Stimulated activated CD4-positive, alpha-beta T cell treated with anti-CD3 and anti-CD28 coated beads, Interleukin-15, amount 100 ng/mL, for 1 hour (primary cell): ENCODE results near the gene TSPAN31.
A peak's percentile ranks its signal among the peaks of the same experiment; 100 is the strongest.
"Not testable (repeated sequence)": the region's sequence is repeated elsewhere in the genome, so short reads cannot be mapped to it uniquely, and the experiment has no call there.

ENCODE experiments used
- DNase-seq, 2 donors: peaks; one replicate each; pipeline ENCODE4 v3.0.0-alpha.2; 2020; ENCODE audit warnings: low read depth in 1 of 2, low spot score in 1 of 2

The TSPAN31 gene

GRCh38 chr12:57744777-57745484, at the start of gene TSPAN31:
TSS of gene TSPAN31 (plus strand) at chr12:57745039. CDS start at chr12:57745155, 116 bp downstream.
- DNase-seq: peak; percentile 83 to 84

GRCh38 chr12:57695770-57696432, 48.9 kb upstream of the TSPAN31 start:
- no peak for DNase-seq

DNA sequence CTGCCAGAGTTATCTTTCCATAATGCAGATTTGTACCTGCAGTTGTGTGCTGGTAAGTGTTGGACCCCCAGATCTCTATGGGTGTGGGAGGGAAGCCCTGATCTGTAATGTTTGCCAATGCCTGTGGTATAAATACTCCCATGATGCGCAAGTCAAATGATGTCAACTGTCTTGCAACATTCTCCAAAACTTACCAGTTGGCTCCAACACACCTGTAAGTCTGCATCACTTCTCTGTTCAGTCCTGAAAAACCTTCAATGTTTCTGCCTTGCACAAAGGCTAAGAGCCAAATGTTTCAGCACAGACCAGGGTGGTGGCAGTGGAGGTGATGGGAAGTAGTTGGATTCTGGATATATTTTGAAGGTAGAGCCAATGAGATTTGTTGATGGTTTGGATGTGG, 47.8 kb upstream of the TSPAN31 start:
- no peak for DNase-seq

GRCh38 chr12:57698414-57698813, 46.4 kb upstream of the TSPAN31 start:
- no peak for DNase-seq

GRCh38 chr12:57700317-57700716, 44.5 kb upstream of the TSPAN31 start:
- DNase-seq: no peak

- DNase-seq: no peak
Measured at GRCh38 chr12:57707250-57707649, 37.6 kb upstream of the TSPAN31 start.

DNA sequence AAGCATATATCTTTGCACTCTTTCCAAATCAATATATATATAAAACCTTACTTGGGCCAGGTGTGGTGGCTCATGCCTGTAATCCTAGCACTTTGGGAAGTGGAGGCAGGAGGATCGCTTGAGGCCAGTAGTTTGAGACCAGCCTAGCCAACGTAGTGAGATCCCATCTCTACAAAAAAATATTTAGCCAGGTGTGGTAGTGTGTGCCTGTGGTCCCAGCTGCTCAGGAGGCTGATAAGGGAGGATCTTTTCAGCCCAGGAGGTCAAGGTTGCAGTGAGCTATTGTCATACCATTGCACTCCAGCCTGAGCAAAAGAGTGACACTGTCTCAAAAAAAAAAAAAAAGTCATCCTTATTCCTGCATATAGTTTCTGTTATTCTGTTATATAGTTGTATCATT, 36.5 kb upstream of the TSPAN31 start:
- no peak for DNase-seq

- no peak for DNase-seq
Measured at GRCh38 chr12:57712701-57713100, 32.1 kb upstream of the TSPAN31 start.

DNA sequence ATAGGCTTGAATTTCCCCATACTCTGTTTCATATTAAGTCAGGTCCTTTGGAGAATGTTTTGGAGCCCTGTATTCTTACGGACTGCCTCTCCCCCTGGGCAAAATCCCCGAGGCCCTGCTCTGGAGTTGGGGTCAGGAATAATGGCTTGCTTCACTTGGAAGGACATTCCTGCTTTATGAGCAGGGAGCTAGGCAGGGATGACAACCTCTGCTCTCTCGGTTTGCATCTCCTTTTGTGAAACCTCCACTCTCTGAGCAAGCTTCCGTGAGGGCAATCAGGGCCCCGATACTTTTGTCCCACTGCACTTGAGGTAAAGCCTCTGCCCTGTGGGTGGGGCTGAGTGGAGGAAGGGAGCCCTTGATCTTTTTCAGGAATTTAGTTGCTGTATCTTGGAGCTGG, 31.6 kb upstream of the TSPAN31 start:
- DNase-seq: no peak

GRCh38 chr12:57715036-57715748, 29.6 kb upstream of the TSPAN31 start:
- DNase-seq: not testable (repeated sequence)

DNA sequence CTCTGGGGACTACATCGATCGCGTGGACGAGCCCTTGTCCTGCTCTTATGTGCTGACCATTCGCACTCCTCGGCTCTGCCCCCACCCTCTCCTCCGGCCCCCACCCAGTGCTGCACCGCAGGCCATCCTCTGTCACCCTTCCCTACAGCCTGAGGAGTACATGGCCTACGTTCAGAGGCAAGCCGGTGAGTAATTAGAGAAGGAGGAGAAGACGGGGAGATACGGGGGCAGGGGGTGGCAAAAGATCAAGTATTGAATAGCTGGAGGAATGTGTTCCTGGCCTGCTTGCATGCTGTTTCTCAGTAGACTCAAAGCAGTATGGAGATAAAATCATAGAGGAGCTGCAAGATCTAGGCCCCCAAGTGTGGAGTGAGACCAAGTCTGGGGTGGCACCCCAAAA, 29.1 kb upstream of the TSPAN31 start:
- DNase-seq: no peak

DNA sequence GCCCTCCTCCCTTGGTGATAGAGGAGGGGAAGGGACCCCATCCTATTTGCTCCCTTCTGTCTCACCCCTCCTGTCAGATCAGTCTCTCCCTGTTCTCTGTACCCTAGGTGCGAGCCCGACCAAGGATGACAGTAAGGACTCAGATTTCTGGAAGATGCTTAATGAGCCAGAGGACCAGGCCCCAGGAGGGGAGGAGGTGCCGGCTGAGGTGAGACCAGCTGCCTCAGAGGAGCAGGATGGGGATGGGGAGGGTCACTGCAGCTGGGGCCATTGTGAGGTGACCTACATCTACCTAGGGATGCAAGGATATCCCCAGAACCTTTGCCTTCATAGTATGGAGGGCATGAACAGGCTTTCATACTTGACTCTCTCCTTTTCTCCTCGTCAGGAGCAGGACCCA, 28.5 kb upstream of the TSPAN31 start:
- no peak for DNase-seq

DNA sequence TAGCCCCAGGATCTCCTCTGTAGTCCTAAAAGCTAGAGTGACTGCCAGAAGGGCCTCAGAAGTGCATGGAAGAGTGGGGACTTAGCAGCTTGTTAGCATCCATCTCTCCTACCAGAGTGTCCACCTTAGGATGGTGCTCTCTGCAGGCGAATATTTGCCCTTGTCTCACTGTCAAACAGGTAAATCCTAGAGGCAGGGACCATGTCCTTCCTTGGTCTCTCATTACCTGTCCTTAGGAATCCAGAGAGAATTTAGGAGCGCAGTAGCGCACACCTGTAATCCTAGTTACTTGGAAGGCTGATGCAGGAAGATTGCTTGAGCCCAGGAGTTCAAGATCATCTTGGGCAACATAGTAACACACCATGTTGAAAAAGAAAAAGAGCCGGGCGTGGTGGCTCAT, 27.7 kb upstream of the TSPAN31 start:
- DNase-seq: no peak

DNA sequence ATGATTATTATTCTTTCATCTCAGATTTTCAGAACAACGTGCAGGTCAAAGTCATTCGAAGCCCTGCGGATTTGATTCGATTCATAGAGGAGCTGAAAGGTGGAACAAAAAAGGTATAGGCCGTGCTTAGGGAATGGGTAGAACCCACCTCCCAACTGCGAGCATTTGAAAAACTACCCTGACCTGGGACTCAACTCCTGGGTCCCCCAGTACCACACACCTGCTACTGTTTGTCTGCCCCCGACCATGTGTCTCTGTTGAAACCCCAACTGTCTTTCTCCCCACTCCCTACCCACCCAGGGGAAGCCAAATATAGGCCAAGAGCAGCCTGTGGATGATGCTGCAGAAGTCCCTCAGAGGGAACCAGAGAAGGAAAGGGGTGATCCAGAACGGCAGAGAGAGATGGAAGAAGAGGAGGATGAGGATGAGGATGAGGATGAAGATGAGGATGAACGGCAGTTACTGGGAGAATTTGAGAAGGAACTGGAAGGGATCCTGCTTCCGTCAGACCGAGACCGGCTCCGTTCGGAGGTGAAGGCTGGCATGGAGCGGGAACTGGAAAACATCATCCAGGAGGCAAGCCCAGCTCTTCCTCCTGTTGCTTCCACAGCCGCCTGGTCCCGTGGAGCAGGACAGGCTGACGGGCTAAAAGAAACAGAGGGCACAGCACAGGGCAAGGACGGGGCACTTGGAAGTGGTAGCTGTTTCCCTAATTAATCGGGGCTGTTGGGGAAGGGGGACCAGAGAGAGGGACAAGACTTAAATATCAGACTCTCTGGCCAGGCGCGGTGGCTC, 26.8 kb upstream of the TSPAN31 start:
- DNase-seq: no peak

DNA sequence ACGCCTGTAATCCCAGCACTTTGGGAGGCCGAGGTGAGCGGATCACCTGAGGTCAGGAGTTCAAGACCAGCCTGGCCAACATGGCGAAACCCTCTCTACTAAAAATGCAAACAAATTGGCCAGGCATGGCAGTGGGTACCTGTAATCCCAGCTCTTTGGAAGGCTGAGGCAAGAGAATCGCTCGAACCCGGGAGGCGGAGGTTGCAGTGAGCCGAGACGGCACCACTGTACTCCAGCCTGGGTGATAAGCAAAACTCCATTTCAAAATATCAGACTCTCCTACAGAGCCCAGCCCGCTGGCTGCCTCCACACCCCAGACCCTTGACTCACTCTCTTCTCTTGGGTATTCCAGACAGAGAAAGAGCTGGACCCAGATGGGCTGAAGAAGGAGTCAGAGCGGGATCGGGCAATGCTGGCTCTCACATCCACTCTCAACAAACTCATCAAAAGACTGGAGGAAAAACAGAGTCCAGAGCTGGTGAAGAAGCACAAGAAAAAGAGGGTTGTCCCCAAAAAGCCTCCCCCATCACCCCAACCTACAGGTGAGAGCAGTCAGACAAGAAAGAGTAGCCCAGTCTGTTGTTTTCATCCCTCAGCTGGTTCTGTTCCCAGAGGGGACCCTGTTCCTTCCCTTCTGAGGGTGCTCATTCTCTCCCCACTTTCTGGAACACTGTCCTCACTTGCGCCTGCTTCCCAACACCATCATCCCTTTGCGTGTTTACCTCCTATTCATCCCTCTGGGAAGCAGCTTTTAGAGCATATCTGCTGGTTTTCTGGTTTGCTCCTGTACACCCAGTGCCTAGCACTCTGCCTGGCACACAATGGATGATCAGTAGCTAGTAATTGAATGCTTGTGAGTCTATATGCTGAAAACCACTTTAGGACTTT, 26.0 kb upstream of the TSPAN31 start:
- no peak for DNase-seq

DNA sequence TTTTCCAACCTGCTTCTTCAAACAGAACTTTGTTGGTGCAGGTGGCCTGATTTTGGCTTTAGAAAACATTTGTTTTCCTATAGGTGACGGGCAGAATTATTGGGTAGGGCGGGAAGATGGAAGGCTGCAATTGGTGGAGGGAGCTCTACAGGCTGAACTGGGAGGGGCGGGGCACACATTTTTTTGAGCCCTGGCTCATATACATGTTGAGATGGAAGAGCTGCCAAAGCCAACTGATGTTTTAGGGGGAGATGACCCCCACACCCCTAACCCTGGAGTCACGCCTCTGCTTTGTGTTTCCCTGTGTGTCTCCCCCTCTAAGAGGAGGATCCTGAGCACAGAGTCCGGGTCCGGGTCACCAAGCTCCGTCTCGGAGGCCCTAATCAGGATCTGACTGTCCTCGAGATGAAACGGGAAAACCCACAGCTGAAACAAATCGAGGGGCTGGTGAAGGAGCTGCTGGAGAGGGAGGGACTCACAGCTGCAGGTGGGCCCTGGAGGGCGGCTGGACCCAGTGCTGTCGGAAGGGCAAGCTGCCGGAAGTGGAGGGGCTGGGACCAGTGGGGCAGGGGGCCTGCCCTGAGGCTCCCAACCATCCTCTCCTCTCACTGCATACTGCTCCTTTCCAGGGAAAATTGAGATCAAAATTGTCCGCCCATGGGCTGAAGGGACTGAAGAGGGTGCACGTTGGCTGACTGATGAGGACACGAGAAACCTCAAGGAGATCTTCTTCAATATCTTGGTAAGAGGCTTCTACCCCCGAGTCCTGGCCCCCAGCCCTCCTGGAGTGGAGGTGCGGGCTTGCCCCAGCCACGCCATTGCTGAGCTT, 24.8 kb upstream of the TSPAN31 start:
- DNase-seq: no peak

DNA sequence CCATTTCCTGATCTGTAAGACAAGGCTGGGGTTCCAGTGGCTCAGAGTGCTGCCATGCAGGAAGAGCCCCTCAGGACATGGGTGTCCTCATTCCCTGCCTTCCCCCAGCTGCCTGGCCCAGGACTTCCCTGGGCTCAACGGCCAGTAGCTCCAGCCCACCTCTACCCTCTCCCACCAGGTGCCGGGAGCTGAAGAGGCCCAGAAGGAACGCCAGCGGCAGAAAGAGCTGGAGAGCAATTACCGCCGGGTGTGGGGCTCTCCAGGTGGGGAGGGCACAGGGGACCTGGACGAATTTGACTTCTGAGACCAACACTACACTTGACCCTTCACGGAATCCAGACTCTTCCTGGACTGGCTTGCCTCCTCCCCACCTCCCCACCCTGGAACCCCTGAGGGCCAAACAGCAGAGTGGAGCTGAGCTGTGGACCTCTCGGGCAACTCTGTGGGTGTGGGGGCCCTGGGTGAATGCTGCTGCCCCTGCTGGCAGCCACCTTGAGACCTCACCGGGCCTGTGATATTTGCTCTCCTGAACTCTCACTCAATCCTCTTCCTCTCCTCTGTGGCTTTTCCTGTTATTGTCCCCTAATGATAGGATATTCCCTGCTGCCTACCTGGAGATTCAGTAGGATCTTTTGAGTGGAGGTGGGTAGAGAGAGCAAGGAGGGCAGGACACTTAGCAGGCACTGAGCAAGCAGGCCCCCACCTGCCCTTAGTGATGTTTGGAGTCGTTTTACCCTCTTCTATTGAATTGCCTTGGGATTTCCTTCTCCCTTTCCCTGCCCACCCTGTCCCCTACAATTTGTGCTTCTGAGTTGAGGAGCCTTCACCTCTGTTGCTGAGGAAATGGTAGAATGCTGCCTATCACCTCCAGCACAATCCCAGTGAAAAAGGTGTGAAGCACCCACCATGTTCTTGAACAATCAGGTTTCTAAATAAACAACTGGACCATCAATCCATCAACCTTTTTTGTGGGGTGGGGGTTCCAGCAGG, 23.9 kb upstream of the TSPAN31 start:
- DNase-seq: no peak

DNA sequence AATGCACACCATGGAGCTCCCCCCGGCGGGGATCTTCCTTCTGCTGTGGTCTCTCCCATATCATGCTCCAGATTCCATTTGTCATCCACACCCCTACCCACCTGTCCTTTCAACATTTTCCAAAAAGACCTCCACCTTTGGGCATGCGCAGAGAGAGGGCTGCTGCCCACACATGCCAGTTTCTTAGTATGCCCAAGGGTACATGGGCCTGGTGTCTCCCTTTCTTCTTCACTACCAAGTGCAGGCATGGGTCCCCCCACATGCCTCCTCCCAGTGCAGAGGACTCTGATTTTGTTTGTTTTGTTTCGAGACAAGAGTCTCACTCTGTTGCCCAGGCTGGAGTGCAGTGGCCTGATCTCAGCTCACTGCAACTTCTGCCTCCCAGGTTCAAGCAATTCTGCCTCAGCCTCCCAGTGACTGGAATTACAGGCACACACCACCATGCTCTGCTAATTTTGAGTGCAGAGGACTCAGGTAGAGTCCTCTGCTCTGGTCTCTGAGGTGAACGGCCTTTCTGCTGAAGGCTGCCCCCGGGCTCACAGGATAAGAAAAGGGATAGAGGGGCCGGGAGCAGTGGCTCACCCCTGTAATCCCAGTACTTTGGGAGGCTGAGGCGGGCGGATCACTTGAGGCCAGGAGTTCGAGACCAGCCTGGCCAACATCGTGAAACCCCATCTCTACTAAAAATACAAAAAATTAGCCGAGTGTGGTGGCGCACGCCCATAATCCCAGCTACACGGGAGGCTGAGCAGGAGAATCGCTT, 22.8 kb upstream of the TSPAN31 start:
- not testable (repeated sequence) for DNase-seq
